Measurements from ENCODE around the gene FAM174B.

The FAM174B gene

GRCh38 chr15:92664178-92664900, 8.8 kb upstream of the FAM174B start:
- DNase-seq: no peak

GRCh38 chr15:92663250-92663951, 7.8 kb upstream of the FAM174B start:
- DNase-seq: no peak

GRCh38 chr15:92662762-92663161, 7.2 kb upstream of the FAM174B start:
- DNase-seq: no peak

DNA sequence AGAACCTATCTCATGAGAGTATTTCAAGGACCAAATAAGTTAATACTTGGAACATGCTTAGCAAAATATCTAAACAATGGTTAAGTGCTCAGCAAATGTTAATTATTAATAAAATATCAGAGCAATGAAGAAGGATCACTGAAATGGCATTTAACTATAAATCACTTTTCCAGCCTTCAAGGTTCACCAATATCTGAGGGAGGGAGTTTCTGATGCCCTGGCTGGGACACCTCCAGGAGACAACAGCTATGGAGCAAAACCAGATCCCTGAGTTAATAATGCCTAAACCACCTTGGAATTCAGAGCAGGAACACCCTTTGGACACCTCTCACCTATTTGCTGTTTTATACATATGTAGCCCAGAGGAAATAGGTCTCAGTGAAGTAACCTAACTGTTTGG, 6.4 kb upstream of the FAM174B start:
- DNase-seq: no peak

DNA sequence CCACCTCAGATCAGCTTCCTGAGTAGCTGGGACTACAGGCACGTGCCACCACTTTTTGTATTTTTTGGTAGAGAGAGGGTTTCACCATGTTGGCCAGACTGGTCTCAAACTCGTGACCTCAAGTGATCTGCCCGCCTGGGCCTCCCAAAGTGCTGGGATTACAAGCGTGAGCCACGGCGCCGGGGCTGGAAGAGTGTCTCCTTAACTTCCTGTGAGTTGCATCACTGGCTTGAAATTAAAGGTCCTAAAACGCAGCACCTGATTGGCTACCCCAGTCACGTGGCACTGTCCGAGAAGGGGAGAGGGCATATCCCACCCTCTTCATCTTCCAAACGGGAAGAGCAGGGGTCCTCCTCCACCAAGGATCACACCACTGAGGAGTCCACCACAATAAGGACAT, 5.5 kb upstream of the FAM174B start:
- no peak for DNase-seq

DNA sequence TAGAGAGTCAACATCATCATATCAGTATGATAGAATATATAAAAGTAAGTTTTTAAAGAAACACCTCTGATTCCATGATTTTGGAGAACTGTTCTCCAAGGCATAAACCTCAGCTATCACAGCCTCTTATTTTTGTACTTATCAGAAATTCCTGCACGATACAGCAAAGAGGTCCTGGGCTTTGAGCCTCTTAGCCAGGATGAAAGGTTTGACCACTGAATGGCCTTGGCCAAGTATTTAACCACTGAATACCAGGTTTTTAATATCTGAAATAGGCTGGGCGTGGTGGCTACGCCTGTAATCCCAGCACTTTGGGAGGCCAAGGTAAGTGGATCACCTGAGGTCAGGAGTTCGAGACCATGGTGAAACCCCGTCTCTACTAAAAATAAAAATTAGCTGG, 1.9 kb upstream of the FAM174B start:
- DNase-seq: no peak

GRCh38 chr15:92656089-92656488, 514 bp upstream of the FAM174B start:
- DNase-seq: no peak

DNA sequence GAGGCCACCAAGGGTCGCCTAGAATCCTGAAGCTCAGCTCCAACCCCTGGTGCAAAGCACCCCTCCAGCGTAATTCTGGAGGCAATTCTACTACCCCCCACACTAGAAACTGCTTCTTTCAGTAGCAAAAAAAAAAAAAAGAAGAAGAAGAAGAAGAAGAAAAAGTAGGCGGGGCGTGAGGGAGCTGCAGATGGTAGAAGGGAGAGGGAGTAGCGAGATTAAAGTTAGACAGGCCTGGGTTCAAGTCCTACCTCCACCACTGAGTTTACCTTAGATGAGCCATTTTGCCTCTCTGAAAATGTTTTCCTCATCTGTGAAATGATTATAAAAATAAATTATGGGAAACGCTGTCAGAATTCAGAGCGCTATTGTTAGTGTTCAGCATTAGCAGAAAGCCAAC, 913 bp downstream of the FAM174B start:
- DNase-seq: no peak

DNA sequence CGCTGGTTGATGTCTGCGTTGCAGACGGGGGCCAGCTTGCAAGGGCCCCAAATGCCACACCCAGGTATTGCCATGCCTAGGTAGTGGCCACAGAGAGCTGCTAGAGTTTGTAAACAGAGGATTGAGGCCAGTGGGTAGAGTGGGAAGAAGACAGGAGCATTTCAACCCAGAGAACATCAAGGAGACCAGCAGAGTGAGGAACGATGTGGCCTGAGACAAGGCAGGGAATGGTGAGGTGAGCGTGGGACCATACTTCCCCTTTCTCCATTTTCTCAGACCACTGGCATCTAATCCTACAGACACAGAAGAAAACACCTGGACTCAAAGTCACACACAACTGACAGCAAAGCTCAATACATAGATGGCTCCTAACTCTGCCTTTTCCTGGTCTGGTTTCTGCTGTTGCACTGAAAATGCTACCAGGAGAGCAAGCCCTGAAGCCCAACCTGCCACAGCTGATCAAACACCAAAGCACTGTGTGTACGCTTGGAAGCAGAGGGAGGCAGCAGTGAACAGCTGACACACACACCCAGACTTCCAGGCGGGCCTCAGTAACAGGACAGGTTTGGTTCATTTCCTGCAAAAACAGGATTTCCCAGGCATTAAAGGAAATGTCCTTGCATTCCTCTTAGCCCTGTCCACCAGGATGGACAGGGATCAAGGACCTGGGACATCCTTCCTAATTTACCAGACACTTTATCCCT, 1.6 kb downstream of the FAM174B start:
- no peak for DNase-seq

GRCh38 chr15:92653366-92653765, 2.2 kb downstream of the FAM174B start:
- DNase-seq: no peak

- no peak for DNase-seq
These were observed 3.0 kb downstream of the FAM174B start for GRCh38 chr15:92652576-92652966.

- DNase-seq: no peak
These were observed 3.5 kb downstream of the FAM174B start for GRCh38 chr15:92651877-92652575.

GRCh38 chr15:92650966-92651365, 4.6 kb downstream of the FAM174B start:
- no peak for DNase-seq

DNA sequence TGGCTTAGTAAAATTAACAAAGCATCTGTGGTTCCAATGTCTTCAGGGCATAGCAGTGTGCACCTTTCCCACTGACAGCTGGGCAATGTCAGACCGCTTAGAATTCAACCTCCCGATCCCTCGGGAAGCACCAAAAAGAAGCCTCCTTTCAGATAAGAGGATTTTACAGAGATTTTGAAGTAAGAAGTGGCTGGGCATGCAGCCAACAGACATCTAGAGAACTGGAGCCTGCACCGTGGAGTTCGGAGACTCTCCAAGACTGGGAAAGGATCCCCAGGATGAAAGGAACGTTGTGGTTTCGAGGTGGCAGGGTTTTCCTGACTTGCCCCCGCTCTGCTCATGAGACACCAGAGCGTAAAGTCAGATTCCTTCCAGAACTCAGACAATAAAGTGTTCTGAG, 5.3 kb downstream of the FAM174B start:
- DNase-seq: peak; percentile 9

GRCh38 chr15:92648190-92648875, 7.2 kb downstream of the FAM174B start:
- DNase-seq: no peak

- DNase-seq: no peak
These were observed 8.0 kb downstream of the FAM174B start for GRCh38 chr15:92647467-92648163.

DNA sequence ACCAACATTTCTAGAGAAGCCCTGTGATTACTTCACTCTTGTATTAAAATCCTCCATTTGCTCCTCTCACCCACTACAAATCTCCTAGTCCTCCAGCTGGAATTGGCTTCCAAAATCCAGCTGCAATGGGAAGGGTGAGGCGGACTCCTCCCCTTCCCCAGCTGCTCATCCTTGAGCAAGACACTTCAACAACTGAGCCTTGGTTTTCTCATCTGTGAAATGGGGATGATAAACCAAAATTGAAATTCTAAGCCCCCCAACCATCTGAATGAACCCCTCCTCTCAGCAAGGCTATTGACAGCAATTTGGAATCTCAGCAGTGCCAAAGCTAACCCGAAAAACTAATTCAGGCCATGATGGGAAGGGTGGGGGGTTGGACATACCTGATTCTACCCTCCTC, 9.4 kb downstream of the FAM174B start:
- no peak for DNase-seq

- no peak for DNase-seq
These were observed 9.8 kb downstream of the FAM174B start for GRCh38 chr15:92645731-92646130.

DNA sequence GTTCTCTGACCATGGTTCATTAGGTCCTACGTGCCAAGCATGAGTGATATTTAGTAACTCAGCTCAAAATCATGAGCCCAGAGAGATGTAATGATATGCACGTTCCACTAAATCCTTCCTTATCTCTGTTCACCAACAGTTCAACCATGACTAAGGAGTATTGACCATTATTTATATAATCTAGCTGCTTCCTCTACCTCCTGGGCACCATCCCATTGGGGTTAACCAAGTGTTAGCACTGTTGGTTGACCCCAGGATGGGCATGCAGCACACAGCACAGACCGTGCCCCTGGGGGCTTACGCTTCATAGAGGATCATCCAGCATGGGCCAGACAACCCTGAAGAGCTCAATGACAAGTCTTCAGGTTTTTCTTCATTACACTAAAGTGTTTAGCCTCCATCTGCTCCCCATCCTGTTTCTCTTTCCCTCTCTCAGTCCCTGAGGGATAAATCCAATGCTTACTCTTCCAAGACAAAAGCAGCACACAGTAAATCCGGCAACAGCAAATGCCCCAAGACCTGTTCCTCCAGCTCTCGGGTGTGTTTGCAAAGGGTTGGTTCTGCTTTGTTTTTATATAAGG, 10.4 kb downstream of the FAM174B start:
- no peak for DNase-seq

GRCh38 chr15:92643849-92644815, 11.4 kb downstream of the FAM174B start:
- no peak for DNase-seq
